ENCODE measurements around the gene SELENOV.

Gene SELENOV

GRCh38 chr19:39492788-39493187 lies 22.2 kb upstream of the SELENOV start:
- DNase-seq (ENCODE audit: low spot score) (no peak), FAIRE-seq (no peak)

DNA sequence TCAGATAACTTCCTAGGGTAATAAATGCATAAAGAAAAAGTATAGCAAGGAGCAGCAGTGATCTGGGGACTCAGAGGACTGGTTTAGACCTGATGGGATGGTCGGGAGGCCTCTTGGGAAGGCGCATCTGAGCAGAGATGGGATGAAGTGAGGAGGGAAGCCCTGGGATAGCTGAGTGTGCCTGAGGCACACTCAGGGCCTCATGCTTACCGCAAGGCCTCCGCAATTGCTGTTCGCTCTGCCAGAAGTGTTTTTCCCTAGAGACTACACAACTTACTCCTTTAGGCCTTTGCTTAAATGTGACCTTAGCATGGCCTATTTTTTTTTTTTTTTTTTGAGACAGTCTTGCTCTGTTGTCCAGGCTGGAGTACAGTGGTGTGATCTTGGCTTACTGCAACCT lies 20.3 kb upstream of the SELENOV start:
- DNase-seq (ENCODE audit: low spot score) = no peak
- no peak for FAIRE-seq

- DNase-seq (ENCODE audit: low spot score) (no peak), FAIRE-seq (no peak)
Measured at GRCh38 chr19:39496063-39496462, 18.9 kb upstream of the SELENOV start.

DNA sequence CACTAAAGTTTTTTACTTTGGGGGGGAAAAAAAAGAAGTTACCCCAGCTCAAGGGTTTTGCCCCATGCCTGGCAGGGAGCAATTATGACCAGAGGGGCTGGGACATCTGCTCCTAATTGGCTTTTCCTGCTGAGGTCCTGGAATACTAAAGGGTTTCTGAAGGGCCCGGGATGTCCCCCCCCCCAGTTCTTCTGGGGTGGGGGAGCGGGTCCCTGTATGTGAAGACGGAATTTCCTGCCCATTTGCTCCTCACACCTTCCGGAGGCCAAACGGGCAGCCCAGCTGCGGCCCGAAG lies 17.3 kb upstream of the SELENOV start:
- no peak for DNase-seq (ENCODE audit: low spot score)
- FAIRE-seq = no peak

GRCh38 chr19:39497996-39498797 lies 16.7 kb upstream of the SELENOV start:
- peak; percentile 38 for DNase-seq (ENCODE audit: low spot score)
- no peak for FAIRE-seq

GRCh38 chr19:39498798-39499642 lies 15.9 kb upstream of the SELENOV start, which contains the start of gene DLL3:
DLL3 (plus strand) TSS chr19:39498947; CDS start chr19:39498975, 28 bp downstream.
- DNase-seq (ENCODE audit: low spot score) (no peak), FAIRE-seq (no peak)

GRCh38 chr19:39499932-39500331 lies 15.0 kb upstream of the SELENOV start:
- DNase-seq (ENCODE audit: low spot score) (no peak), FAIRE-seq (no peak)

DNA sequence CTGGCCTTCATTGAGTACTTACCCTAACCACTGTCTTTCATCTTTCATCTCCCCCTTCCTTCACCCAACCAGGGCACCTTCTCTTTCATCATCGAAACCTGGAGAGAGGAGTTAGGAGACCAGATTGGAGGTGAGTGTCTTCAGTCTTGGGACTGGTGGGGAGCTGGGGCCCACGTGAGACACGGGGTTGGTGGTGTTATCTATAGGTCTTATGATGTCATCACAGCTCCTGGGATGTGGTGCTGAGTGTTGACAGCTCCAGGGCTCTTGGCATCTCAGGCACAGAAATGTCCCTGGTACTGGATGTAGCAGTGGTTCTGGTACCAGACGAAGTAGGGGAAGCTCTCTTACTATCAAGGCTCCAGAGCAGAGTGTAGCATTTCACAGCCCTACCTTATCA lies 14.4 kb upstream of the SELENOV start:
- FAIRE-seq (no peak), DNase-seq (ENCODE audit: low spot score) (no peak)

DNA sequence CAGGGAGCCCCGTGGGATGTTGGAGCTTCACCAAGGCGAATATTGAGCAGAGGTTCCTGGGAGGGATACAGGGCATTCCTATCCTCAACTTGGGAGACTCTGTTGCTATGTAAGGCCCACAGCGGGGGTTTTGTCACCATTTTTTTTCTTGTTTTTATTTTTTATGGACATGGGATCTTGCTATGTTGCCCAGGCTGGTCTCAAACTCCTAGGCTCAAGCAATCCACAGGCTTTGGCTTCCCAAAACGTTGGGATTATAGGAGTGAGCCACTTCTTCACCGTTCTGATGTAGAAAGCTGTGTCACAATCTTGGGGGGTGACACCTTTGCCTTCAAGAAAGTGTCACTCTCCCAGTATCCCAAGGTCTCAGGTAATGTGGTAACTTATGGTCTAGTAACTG lies 13.6 kb upstream of the SELENOV start:
- FAIRE-seq (no peak), DNase-seq (ENCODE audit: low spot score) (no peak)

DNA sequence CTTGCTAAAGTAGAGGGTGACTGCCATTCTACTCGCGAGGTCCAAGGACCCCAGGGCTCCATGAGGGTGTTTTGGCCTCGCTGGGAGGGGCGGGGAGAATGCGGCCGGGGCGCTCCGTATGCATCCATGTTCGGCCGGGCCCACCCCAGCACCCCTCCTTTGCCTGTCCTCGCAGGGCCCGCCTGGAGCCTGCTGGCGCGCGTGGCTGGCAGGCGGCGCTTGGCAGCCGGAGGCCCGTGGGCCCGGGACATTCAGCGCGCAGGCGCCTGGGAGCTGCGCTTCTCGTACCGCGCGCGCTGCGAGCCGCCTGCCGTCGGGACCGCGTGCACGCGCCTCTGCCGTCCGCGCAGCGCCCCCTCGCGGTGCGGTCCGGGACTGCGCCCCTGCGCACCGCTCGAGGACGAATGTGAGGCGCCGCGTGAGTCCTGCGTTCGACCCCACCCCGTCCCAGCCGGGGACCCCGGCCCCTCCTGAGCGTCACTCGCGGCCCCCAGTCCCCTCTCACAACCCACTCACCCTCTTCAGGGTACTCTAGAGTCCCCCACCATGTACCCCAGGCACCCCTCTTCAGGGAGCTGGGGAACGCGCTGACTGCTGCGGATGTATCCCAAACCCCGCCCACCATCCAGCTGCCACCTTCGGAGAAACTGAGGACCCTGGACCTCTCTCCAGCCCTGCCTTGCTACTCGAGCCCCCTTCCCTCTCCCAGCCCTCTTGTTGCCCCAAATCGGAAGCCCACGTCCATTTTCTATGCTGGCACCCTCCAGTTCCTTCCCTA lies 12.1 kb upstream of the SELENOV start:
- peak; percentile 83 for DNase-seq (ENCODE audit: low spot score)
- no peak for FAIRE-seq

DNA sequence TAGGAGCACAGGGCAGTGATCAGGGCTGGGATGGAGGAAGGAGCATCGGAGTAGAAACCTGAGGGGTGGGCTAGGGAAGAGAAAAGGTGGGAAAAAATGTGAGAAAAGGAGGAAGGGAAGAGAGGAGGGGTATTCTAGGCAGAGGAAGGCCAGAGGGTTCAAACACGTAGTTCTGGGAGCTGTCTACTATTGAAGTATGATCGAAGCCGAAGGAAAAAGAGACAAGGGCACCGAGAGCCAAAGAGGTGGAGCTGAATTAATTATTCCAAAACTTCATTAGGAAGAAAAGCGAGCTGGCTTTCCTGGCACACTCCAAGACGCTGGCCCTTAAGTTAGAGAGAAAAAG lies 8.4 kb upstream of the SELENOV start:
- FAIRE-seq (no peak), DNase-seq (ENCODE audit: low spot score) (no peak)

DNA sequence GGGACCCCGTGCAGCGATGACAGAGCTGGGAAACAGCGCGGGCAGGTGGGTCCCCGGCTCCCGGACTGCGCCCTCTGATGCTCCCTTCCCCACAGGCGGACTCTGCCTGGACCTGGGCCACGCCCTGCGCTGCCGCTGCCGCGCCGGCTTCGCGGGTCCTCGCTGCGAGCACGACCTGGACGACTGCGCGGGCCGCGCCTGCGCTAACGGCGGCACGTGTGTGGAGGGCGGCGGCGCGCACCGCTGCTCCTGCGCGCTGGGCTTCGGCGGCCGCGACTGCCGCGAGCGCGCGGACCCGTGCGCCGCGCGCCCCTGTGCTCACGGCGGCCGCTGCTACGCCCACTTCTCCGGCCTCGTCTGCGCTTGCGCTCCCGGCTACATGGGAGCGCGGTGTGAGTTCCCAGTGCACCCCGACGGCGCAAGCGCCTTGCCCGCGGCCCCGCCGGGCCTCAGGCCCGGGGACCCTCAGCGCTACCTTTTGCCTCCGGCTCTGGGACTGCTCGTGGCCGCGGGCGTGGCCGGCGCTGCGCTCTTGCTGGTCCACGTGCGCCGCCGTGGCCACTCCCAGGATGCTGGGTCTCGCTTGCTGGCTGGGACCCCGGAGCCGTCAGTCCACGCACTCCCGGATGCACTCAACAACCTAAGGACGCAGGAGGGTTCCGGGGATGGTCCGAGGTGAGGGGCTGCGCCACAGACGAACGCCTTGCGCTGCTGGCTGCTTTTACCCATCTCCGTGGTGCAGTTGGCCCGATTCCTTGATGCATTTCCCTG lies 7.8 kb upstream of the SELENOV start:
- peak; percentile 97 for FAIRE-seq
- DNase-seq (ENCODE audit: low spot score) = peak; percentile 94

DNA sequence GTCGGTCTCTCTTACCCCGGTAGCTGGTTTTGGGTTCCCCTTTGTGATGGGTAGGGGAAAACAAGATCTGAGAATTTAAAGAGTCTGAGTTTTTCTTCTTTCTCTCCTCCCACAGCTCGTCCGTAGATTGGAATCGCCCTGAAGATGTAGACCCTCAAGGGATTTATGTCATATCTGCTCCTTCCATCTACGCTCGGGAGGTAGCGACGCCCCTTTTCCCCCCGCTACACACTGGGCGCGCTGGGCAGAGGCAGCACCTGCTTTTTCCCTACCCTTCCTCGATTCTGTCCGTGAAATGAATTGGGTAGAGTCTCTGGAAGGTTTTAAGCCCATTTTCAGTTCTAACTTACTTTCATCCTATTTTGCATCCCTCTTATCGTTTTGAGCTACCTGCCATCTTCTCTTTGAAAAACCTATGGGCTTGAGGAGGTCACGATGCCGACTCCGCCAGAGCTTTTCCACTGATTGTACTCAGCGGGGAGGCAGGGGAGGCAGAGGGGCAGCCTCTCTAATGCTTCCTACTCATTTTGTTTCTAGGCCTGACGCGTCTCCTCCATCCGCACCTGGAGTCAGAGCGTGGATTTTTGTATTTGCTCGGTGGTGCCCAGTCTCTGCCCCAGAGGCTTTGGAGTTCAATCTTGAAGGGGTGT lies 7.1 kb upstream of the SELENOV start:
- no peak for FAIRE-seq
- DNase-seq (ENCODE audit: low spot score) = no peak

- DNase-seq (ENCODE audit: low spot score) = no peak
- FAIRE-seq = no peak
Measured at GRCh38 chr19:39508629-39509028, 6.3 kb upstream of the SELENOV start.

DNA sequence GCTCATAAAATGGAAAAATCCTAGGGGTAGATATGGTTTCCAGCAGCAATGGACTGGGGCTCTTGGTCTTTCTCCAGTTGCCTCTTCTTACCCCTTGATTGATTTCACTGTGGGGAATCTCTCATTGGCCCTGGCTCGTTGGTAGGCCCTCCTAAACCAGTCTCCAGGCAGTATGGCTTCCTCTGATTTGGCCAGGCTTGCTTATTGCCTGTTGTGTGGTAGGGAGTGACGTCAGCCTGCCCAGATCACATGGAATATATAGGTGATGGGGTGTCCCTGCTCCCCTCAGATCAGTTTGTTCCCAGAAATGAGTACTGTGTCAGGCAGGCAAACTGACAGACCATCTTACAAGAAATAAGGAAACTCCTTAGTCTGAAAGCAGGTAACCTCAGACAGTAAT lies 5.7 kb upstream of the SELENOV start:
- peak; percentile 13 for FAIRE-seq
- no peak for DNase-seq (ENCODE audit: low spot score)

- FAIRE-seq (no peak), DNase-seq (ENCODE audit: low spot score) (no peak)
Measured at GRCh38 chr19:39512988-39513387, 2.0 kb upstream of the SELENOV start.

GRCh38 chr19:39515551-39516191 lies 732 bp downstream of the SELENOV start:
- no peak for FAIRE-seq
- no peak for DNase-seq (ENCODE audit: low spot score)

DNA sequence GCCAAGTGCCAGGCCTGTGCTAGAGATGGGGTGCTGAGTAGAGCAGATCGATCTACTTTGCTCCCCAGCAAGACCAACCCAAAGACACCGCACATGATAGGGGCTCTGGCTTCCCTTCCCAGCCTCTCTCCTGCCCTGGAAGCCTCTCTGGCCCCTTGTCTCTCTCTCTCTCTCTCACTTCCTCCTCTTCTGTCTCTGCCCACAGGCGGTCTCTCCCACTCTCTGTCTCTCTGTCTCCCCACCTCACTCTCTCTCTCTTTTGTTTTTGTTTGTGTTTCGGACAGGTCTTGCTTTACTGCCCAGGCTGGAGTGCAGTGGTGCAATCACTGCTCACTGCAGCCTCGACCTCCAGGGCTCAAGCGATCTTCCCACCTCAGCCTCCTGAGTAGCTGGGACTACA lies 1.3 kb downstream of the SELENOV start:
- FAIRE-seq = no peak

GRCh38 chr19:39517432-39517831 lies 2.5 kb downstream of the SELENOV start:
- FAIRE-seq (no peak), DNase-seq (ENCODE audit: low spot score) (no peak)

More for the DNA sequence above, 1.3 kb downstream of the SELENOV start:
- DNase-seq (ENCODE audit: low spot score) = no peak

GRCh38 chr19:39518458-39518857 lies 3.5 kb downstream of the SELENOV start:
- no peak for DNase-seq (ENCODE audit: low spot score)

More at GRCh38 chr19:39518458-39518857, 3.5 kb downstream of the SELENOV start:
- no peak for FAIRE-seq

Data from urothelium cell line (cell line).